ENCODE data around the gene NELL2.

DNA sequence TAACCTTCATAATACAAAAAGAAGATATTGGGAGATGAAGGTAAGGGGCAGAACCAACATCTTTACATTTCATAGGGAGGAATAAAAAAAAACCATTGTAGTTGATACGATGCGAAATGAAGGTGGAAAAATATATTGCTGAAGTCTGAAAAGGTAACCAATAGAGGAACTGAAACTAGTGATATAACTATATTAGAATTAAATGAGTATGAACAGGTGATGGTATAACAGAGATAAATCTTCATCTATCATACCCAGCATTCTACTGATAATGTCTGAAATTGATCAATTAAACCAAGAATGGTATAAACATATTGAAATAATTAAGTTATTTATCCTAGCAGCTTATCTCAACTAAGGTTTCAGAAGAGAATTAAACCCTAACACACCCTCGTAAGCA is 332.1 kb downstream of the NELL2 start:
- TF ChIP-seq, protein P1, sequence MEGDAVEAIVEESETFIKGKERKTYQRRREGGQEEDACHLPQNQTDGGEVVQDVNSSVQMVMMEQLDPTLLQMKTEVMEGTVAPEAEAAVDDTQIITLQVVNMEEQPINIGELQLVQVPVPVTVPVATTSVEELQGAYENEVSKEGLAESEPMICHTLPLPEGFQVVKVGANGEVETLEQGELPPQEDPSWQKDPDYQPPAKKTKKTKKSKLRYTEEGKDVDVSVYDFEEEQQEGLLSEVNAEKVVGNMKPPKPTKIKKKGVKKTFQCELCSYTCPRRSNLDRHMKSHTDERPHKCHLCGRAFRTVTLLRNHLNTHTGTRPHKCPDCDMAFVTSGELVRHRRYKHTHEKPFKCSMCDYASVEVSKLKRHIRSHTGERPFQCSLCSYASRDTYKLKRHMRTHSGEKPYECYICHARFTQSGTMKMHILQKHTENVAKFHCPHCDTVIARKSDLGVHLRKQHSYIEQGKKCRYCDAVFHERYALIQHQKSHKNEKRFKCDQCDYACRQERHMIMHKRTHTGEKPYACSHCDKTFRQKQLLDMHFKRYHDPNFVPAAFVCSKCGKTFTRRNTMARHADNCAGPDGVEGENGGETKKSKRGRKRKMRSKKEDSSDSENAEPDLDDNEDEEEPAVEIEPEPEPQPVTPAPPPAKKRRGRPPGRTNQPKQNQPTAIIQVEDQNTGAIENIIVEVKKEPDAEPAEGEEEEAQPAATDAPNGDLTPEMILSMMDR (IDR thresholded peaks at IDR 0.05; ENCODE audit: low read depth, low read length, poor library complexity, severe bottlenecking) = no peak
- no peak for TF ChIP-seq EZH2phosphoT487 (IDR thresholded peaks at IDR 0.05; ENCODE audit: borderline replicate concordance, low read length)

All from DOHH2 (cell line).